K562 (cell line): Measurements from ENCODE around the gene FMN1. TPM values are rescaled to one million over a fixed set of nuclear protein-coding genes. Genes with fewer than 3 reads are reported as not detected.

Experiments
- ATAC-seq: fragments of 200-7000 bp; cut with Tn5 transposase; 3 replicates; pipeline ENCODE4 v1.9.1; 2020; ENCODE audit warnings: moderate library complexity
- BruUV-seq: library from RNA; stranded (reverse); fragments of 400-500 nt; replicated peaks from 2 replicates; lab custom pipeline; 2021; lab: Mats Ljungman, UMichigan
- CTCF ChIA-PET: fragments of 300-600 bp; formaldehyde crosslinking; extraction: SDS; loops from one replicate; lab custom pipeline; 2021; ENCODE audit warnings: low intra/inter-chr PET ratio; lab: Yijun Ruan, JAX
- POLR2A ChIA-PET: fragments of 300-600, 350-650 bp; sonication (Branson Sonifier 250); formaldehyde crosslinking; extraction: SDS; loops from one replicate; lab custom pipeline; 2021; ENCODE audit warnings: antibody characterized with exemption, inconsistent platforms; lab: Yijun Ruan, JAX
- DNase-seq, 4 experiments: peaks; one replicate each; pipeline versions ENCODE4 v3.0.0 to v3.0.0-alpha.2; 2011 to 2018; ENCODE audit warnings: low spot score in 3 of 4, mixed read lengths in 3 of 4; ENCODE audit errors: extremely low read depth in 1 of 4
- FAIRE-seq: peaks from 2 replicates; lab custom pipeline; 2011; peaks lifted over from hg19 to GRCh38; lab: Jason Lieb, UNC
- H2AFZ ChIP-seq: 2 replicates; pipeline ENCODE4 v1.6.0; 2011; ENCODE audit warnings: low read depth, low read length, control low read depth, inconsistent platforms
- H3K27ac ChIP-seq: fragments of 200-600 bp; 3 replicates; pipeline ENCODE4 v1.8.0; 2011; ENCODE audit warnings: low read depth, mild to moderate bottlenecking, control low read depth, inconsistent platforms, low read length, moderate library complexity, mixed read lengths; ENCODE audit errors: extremely low read depth
- H3K27me3 ChIP-seq, 2 experiments: fragments of 300-600 bp in 1 of 2; 2 replicates in 1 of 2; 3 replicates in 1 of 2; pipeline versions ENCODE4 v1.6.0 to v1.8.0; 2011; ENCODE audit warnings: inconsistent platforms in 2 of 2, low read length in 2 of 2, mild to moderate bottlenecking in 1 of 2, mixed read lengths in 1 of 2, moderate library complexity in 1 of 2; ENCODE audit not compliant: control insufficient read depth in 2 of 2, insufficient read depth in 2 of 2
- H3K36me3 ChIP-seq: fragments of 300-600 bp; 3 replicates; pipeline ENCODE4 v1.8.0; 2011; ENCODE audit warnings: mild to moderate bottlenecking, low read length, inconsistent platforms; ENCODE audit not compliant: control insufficient read depth, insufficient read depth
- H3K4me1 ChIP-seq, 2 experiments: fragments of 200-600 bp in 1 of 2; replicated peaks in 1 of 2; 2 replicates in 1 of 2; 3 replicates in 1 of 2; pipeline versions ENCODE4 v1.5.1 to v1.8.0; 2011; ENCODE audit warnings: inconsistent platforms in 2 of 2, low read length in 2 of 2, mild to moderate bottlenecking in 1 of 2, mixed read lengths in 1 of 2, moderate library complexity in 1 of 2; ENCODE audit not compliant: control insufficient read depth in 2 of 2, insufficient read depth in 2 of 2
- H3K4me2 ChIP-seq: 2 replicates; pipeline ENCODE4 v1.6.1; 2011; ENCODE audit warnings: low read length, control low read depth, inconsistent platforms, mixed read lengths; ENCODE audit not compliant: insufficient read depth
- H3K4me3 ChIP-seq: fragments of 200-600 bp; sonication (generic), shearing (Covaris generic); 2 replicates; pipeline ENCODE4 v1.5.1; 2016; ENCODE audit warnings: control low read depth, inconsistent platforms
- H3K79me2 ChIP-seq: fragments of 200-600 bp; 3 replicates; pipeline ENCODE4 v1.8.0; 2011; ENCODE audit warnings: low read length, inconsistent platforms; ENCODE audit not compliant: control insufficient read depth, insufficient read depth
- H3K9ac ChIP-seq, 2 experiments: 2 replicates each; pipeline versions ENCODE4 v1.6.0 to v1.6.1; 2011; ENCODE audit warnings: low read depth in 2 of 2, low read length in 2 of 2, control low read depth in 1 of 2, inconsistent platforms in 1 of 2, mild to moderate bottlenecking in 1 of 2, mixed read lengths in 1 of 2; ENCODE audit not compliant: insufficient read depth in 1 of 2
- H3K9me1 ChIP-seq: one replicate; pipeline ENCODE4 v1.6.0; 2011; ENCODE audit warnings: inconsistent platforms, mild to moderate bottlenecking, low read length, moderate library complexity; ENCODE audit not compliant: control insufficient read depth, insufficient read depth
- H3K9me3 ChIP-seq: replicated peaks from 2 replicates; pipeline ENCODE4 v1.5.1; 2011; ENCODE audit warnings: low read depth, low read length, inconsistent platforms; ENCODE audit not compliant: control insufficient read depth, insufficient read depth
- H4K20me1 ChIP-seq: replicated peaks from 2 replicates; pipeline ENCODE4 v1.6.1; 2011; ENCODE audit warnings: low read length, inconsistent platforms, mixed read lengths; ENCODE audit not compliant: control insufficient read depth, insufficient read depth
- CHD2 ChIP-seq: IDR thresholded peaks from 2 replicates; pipeline ENCODE4 v1.6.1; 2011; ENCODE audit warnings: low read depth, low read length
- CREB1 ChIP-seq, 2 experiments: sonication (generic) in 1 of 2; formaldehyde crosslinking in 1 of 2; IDR thresholded peaks; 2 replicates each; pipeline versions ENCODE4 v1.6.1 to v1.8.0; 2012 to 2022; ENCODE audit warnings: inconsistent platforms in 1 of 2, mild to moderate bottlenecking in 1 of 2, missing genetic modification reagents in 1 of 2, moderate library complexity in 1 of 2
- ELK1 ChIP-seq: sonication (generic); formaldehyde crosslinking; IDR thresholded peaks from 2 replicates; pipeline ENCODE4 v1.8.1; 2022; ENCODE audit warnings: missing genetic modification reagents
- GATAD2A ChIP-seq: fragments of 450-650 bp; IDR thresholded peaks from 2 replicates; pipeline ENCODE4 v1.6.1; 2017
- NBN ChIP-seq: fragments of 450-650 bp; IDR thresholded peaks from 2 replicates; pipeline ENCODE4 v1.6.1; 2016; ENCODE audit warnings: low read depth, mild to moderate bottlenecking
- NR2F6 ChIP-seq: fragments of 450-650 bp; formaldehyde crosslinking; IDR thresholded peaks from 2 replicates; pipeline ENCODE4 v1.4.0; 2020; ENCODE audit warnings: mild to moderate bottlenecking
- PBX2 ChIP-seq, 2 experiments: IDR thresholded peaks in 1 of 2; conservative IDR thresholded peaks in 1 of 2; 2 replicates each; pipeline ENCODE4 v1.6.1; 2016; ENCODE audit warnings: low read depth in 2 of 2, mild to moderate bottlenecking in 1 of 2, missing compliant biosample characterization in 1 of 2, missing genetic modification characterization in 1 of 2, moderate library complexity in 1 of 2
- ZBTB17 ChIP-seq: fragments of 450-650 bp; formaldehyde crosslinking; IDR thresholded peaks from 2 replicates; pipeline ENCODE4 v1.4.0; 2020; ENCODE audit warnings: mild to moderate bottlenecking
- ZBTB49 ChIP-seq: sonication (generic); formaldehyde crosslinking; IDR thresholded peaks from 2 replicates; pipeline ENCODE4 v1.8.0; 2022; ENCODE audit warnings: missing genetic modification reagents, mild to moderate bottlenecking, borderline replicate concordance
- ZNF143 ChIP-seq: sonication (generic); formaldehyde crosslinking; IDR thresholded peaks from 2 replicates; pipeline ENCODE4 v1.9.0; 2022; ENCODE audit warnings: mild to moderate bottlenecking, missing genetic modification reagents
- ZNF175 ChIP-seq: fragments of 200-800 bp; sonication (Bioruptor generic); IDR thresholded peaks from 2 replicates; pipeline ENCODE4 v1.6.1; 2016; ENCODE audit warnings: low read depth, mild to moderate bottlenecking, missing genetic modification characterization, missing compliant biosample characterization
- ZNF239 ChIP-seq: fragments of 250-450 bp; sonication (Bioruptor Pico); IDR thresholded peaks from 2 replicates; pipeline ENCODE4 v1.4.0; 2020; ENCODE audit warnings: mild to moderate bottlenecking
- ZNF347 ChIP-seq: fragments of 450-650 bp; formaldehyde crosslinking; IDR thresholded peaks from 2 replicates; pipeline ENCODE4 v1.4.0; 2020; ENCODE audit warnings: low read depth, mild to moderate bottlenecking, moderate library complexity
- ZNF589 ChIP-seq: fragments of 200-800 bp; sonication (Bioruptor generic); IDR thresholded peaks from 2 replicates; pipeline ENCODE4 v1.6.1; 2016; ENCODE audit warnings: low read depth, missing genetic modification characterization, missing compliant biosample characterization
- WGBS: fragments of 100-300 bp; shearing (Covaris generic); methylation state at CpG from one replicate; pipeline ENCODE4 v1.1.6; 2016; ENCODE audit warnings: low coverage, mixed read lengths; ENCODE audit not compliant: insufficient coverage; ENCODE audit errors: missing lambda C conversion rate; 5-methylcytosine and 5-hydroxymethylcytosine counted together
- in situ Hi-C: fragments of 300-500 bp; cut with MboI; formaldehyde crosslinking; loops from 4 replicates; pipeline ENCODE4 v1.15.0; 2018; ENCODE audit warnings: inconsistent platforms, mixed read lengths
- intact Hi-C: fragments of 100-400 bp; cut with micrococcal nuclease; formaldehyde crosslinking; loops from 2 replicates; pipeline ENCODE4 v1.14.2; 2022
- polyA plus RNA-seq, 8 experiments: library from polyadenylated mRNA; depleted of rRNA in 4 of 8; stranded (reverse) in 5 of 8; unstranded in 3 of 8; fragments of >200 nt; fragmentation: Nextera tagmentation in 2 of 8; fragmentation: Illumina TruSeq in 1 of 8; extraction: Ambion mirVana in 2 of 8; extraction: Trizol in 1 of 8; gene quantifications; 2 replicates each; pipeline versions ENCODE4 v1.2.1 to v1.2.3, GENCODE V29; 2011 to 2014; ENCODE audit warnings: inconsistent platforms in 1 of 8, missing spikeins in 1 of 8
- total RNA-seq, 7 experiments: library from RNA; depleted of rRNA in 6 of 7; stranded (reverse); fragments of >200 nt in 6 of 7; fragmentation: Illumina TruSeq in 2 of 7; extraction: Trizol in 2 of 7; gene quantifications; 2 replicates each; pipeline versions ENCODE4 v1.2.1 to v1.2.3, GENCODE V29; 2011 to 2021; ENCODE audit warnings: low replicate concordance in 1 of 7

Gene FMN1
- total and polyA plus RNA-seq, 9 of the 15 experiments (the other 6 are each of a cell fraction or from before 2014, with no cell fraction given) = 0.03 to 0.07 (median 0.04) TPM; not detected in 6

GRCh38 chr15:33119865-33120264 lies 74.6 kb downstream of the FMN1 start:
- TF ChIP-seq GATAD2A = no peak
- TF ChIP-seq ZBTB49 (CRISPR knock-in tag) = no peak
- no peak for TF ChIP-seq ZBTB17
- no peak for TF ChIP-seq ZNF175 (CRISPR knock-in tag)
- TF ChIP-seq CHD2 = no peak
- TF ChIP-seq ZNF347 (CRISPR knock-in tag) = no peak
- TF ChIP-seq ELK1 = no peak
- TF ChIP-seq PBX2 (CRISPR knock-in tag; IDR thresholded peaks at IDR 0.05; ENCODE audit: low read depth) = no peak
- TF ChIP-seq PBX2 (tag; conservative IDR thresholded peaks at IDR 0.05; ENCODE audit: low read depth) = no peak
- no peak for TF ChIP-seq ZNF589 (CRISPR knock-in tag)
- no peak for TF ChIP-seq NR2F6
- TF ChIP-seq NBN = no peak
- no peak for TF ChIP-seq CREB1 (IDR thresholded peaks at IDR 0.05)
- no peak for TF ChIP-seq CREB1 (CRISPR knock-in tag; IDR thresholded peaks at IDR 0.05)
- TF ChIP-seq ZNF239 (CRISPR knock-in tag) = no peak
- no peak for TF ChIP-seq ZNF143 (CRISPR knock-in tag)
- TF ChIP-seq, all 486 proteins: peak for 0
- Histone ChIP-seq H2AFZ (no peak overlapping the region), H3K79me2 (no peaks in the 10 kb centered on the region), H3K9me3 (no peaks in the 10 kb centered on the region), H3K9ac (no peak overlapping the region), H3K4me1 (no peaks in the 10 kb centered on the region), H3K36me3 (no peaks in the 10 kb centered on the region), H3K27ac (no peak overlapping the region), H3K4me3 (no peak overlapping the region), H3K4me2 (no peak overlapping the region), H3K9me1 (no peaks in the 10 kb centered on the region), H3K27me3 (peaks cover 0 to 4% of the 10 kb centered on the region in 2 experiments; a peak in 2 of 5 replicates), H4K20me1 (no peaks in the 10 kb centered on the region)
- in situ Hi-C loops = no loop called here
- DNase-seq (no peak), ATAC-seq (no peak), FAIRE-seq (no peak)
- ChIA-PET POLR2A (interaction anchor here (1.1 kb wide), 1 partner anchor 16 kb away, joined by 3 read pairs; no protein-coding TSS in a partner anchor), CTCF (no interaction called here)
- BruUV-seq = no TSS peak
- intact Hi-C loops = no loop called here
- WGBS = 1% methylated on average over 4 of the region's 4 CpGs
